Transverse colon (tissue), 4 donors: ENCODE data around the gene POLR3GL.

Experiments
- EP300 ChIP-seq: sonication (generic); formaldehyde crosslinking; IDR thresholded peaks from one replicate; pipeline ENCODE4 v1.6.1; 2017; ENCODE audit warnings: antibody characterized with exemption, low read depth
- POLR2A ChIP-seq: fragments of 450-650 bp; IDR thresholded peaks from one replicate; pipeline ENCODE4 v1.6.1; 2016; ENCODE audit warnings: antibody characterized with exemption, mild to moderate bottlenecking, moderate library complexity
- POLR2AphosphoS5 ChIP-seq, 3 donors: sonication (generic); formaldehyde crosslinking; IDR thresholded peaks; one replicate each; pipeline ENCODE4 v1.6.1; 2016; ENCODE audit warnings: antibody characterized with exemption in 3 of 3
- TF ChIP-seq, protein P1 (sequence below), 5 experiments: fragments of 200-600 bp in 3 of 5; fragments of 450-650 bp in 2 of 5; sonication (generic) in 3 of 5; IDR thresholded peaks; 1 replicate in 2 of 5; 2 replicates in 3 of 5; pipeline ENCODE4 v1.5.1; 2016 to 2017; ENCODE audit warnings: antibody characterized with exemption in 5 of 5, inconsistent platforms in 3 of 5, mild to moderate bottlenecking in 2 of 5, moderate library complexity in 1 of 5

DNA sequence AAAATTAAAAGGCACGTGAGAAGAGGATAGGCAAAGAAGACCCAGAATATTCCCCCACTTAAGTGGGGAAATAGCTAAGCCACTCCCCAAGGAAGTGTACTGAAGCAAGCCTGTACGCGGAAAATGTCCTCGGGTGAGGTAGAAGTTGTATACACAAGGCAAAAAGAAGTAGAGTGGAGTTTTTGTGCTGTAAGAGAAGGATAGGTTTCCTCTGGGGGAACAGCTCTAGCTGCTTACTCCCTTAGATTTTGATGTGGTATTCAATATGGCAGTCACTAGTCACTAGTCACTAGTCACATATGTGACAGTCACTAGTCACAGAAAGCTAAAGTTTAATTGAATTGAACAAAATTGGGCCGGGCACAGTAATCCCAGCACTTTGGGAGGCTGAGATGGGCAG, 24.3 kb downstream of the POLR3GL start:
- TF ChIP-seq POLR2AphosphoS5 (IDR thresholded peaks at IDR 0.05) = peak in 2 of 3 donors; percentile 34 to 81
- TF ChIP-seq, protein P1, sequence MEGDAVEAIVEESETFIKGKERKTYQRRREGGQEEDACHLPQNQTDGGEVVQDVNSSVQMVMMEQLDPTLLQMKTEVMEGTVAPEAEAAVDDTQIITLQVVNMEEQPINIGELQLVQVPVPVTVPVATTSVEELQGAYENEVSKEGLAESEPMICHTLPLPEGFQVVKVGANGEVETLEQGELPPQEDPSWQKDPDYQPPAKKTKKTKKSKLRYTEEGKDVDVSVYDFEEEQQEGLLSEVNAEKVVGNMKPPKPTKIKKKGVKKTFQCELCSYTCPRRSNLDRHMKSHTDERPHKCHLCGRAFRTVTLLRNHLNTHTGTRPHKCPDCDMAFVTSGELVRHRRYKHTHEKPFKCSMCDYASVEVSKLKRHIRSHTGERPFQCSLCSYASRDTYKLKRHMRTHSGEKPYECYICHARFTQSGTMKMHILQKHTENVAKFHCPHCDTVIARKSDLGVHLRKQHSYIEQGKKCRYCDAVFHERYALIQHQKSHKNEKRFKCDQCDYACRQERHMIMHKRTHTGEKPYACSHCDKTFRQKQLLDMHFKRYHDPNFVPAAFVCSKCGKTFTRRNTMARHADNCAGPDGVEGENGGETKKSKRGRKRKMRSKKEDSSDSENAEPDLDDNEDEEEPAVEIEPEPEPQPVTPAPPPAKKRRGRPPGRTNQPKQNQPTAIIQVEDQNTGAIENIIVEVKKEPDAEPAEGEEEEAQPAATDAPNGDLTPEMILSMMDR (IDR thresholded peaks at IDR 0.05) = no peak
- no peak for TF ChIP-seq POLR2A
- TF ChIP-seq EP300 = no peak
